Colon (tissue), 2 donors: ENCODE measurements around the gene SYT13.

Experiments used
- FAIRE-seq: peaks from 2 replicates; lab custom pipeline; 2012; peaks lifted over from hg19 to GRCh38; lab: Jason Lieb, UNC
- donor health status: control.
- donor health status: control.

Gene SYT13

GRCh38 chr11:45217991-45218390 lies 68.2 kb downstream of the SYT13 start:
- no peak for FAIRE-seq

GRCh38 chr11:45216901-45217300 lies 69.2 kb downstream of the SYT13 start:
- no peak for FAIRE-seq

GRCh38 chr11:45216031-45216430 lies 70.1 kb downstream of the SYT13 start:
- no peak for FAIRE-seq

GRCh38 chr11:45215098-45215865 lies 70.9 kb downstream of the SYT13 start:
- no peak for FAIRE-seq

- FAIRE-seq: no peak
Measured at GRCh38 chr11:45213717-45214116, 72.4 kb downstream of the SYT13 start.

GRCh38 chr11:45213316-45213665 lies 72.8 kb downstream of the SYT13 start:
- FAIRE-seq: no peak

GRCh38 chr11:45212566-45213315 lies 73.4 kb downstream of the SYT13 start:
- FAIRE-seq: no peak

GRCh38 chr11:45211732-45212131 lies 74.4 kb downstream of the SYT13 start:
- FAIRE-seq: no peak

GRCh38 chr11:45210846-45211245 lies 75.3 kb downstream of the SYT13 start:
- FAIRE-seq: no peak

GRCh38 chr11:45209891-45210699 lies 76.0 kb downstream of the SYT13 start:
- FAIRE-seq: no peak

GRCh38 chr11:45209000-45209879 lies 76.9 kb downstream of the SYT13 start:
- no peak for FAIRE-seq

- FAIRE-seq: no peak
Measured at GRCh38 chr11:45208135-45208534, 78.0 kb downstream of the SYT13 start.

- FAIRE-seq: no peak
Measured at GRCh38 chr11:45205978-45206377, 80.2 kb downstream of the SYT13 start.

- FAIRE-seq: no peak
Measured at GRCh38 chr11:45204761-45205160, 81.4 kb downstream of the SYT13 start.

- FAIRE-seq: no peak
Measured at GRCh38 chr11:45193695-45194094, 92.4 kb downstream of the SYT13 start.
